CD4-positive, alpha-beta T cell treated with Interleukin-2 at 100 ng/mL for 4 hours (primary cell): ENCODE data around the gene SKA1.
"Not testable (repeated sequence)": the region's sequence is repeated elsewhere in the genome, so short reads cannot be mapped to it uniquely, and the experiment has no call there.

ENCODE experiments used
- DNase-seq: peaks from one replicate; pipeline ENCODE4 v3.0.0-alpha.2; 2020; ENCODE audit warnings: low spot score

The SKA1 gene

GRCh38 chr18:50395093-50395492, 20.2 kb downstream of the SKA1 start:
- no peak for DNase-seq

- no peak for DNase-seq
These were observed 21.3 kb downstream of the SKA1 start for GRCh38 chr18:50396005-50396660.

GRCh38 chr18:50397023-50397422, 22.2 kb downstream of the SKA1 start:
- no peak for DNase-seq

GRCh38 chr18:50398099-50398498, 23.3 kb downstream of the SKA1 start:
- DNase-seq = no peak

GRCh38 chr18:50398947-50399346, 24.1 kb downstream of the SKA1 start:
- DNase-seq = no peak

GRCh38 chr18:50399582-50399981, 24.7 kb downstream of the SKA1 start:
- no peak for DNase-seq

- DNase-seq = not testable (repeated sequence)
These were observed 25.6 kb downstream of the SKA1 start for GRCh38 chr18:50400438-50400837.

- DNase-seq = no peak
These were observed 26.4 kb downstream of the SKA1 start for GRCh38 chr18:50401295-50401694.

- DNase-seq = no peak
These were observed 27.0 kb downstream of the SKA1 start for GRCh38 chr18:50401888-50402287.

GRCh38 chr18:50404752-50405581, 30.1 kb downstream of the SKA1 start:
- DNase-seq = not testable (repeated sequence)

- no peak for DNase-seq
These were observed 30.9 kb downstream of the SKA1 start for GRCh38 chr18:50405582-50406271.

GRCh38 chr18:50409236-50409635, 34.4 kb downstream of the SKA1 start:
- no peak for DNase-seq

- DNase-seq = no peak
These were observed 35.2 kb downstream of the SKA1 start for GRCh38 chr18:50410008-50410407.

GRCh38 chr18:50410894-50411293, 36.0 kb downstream of the SKA1 start:
- no peak for DNase-seq

- DNase-seq = not testable (repeated sequence)
These were observed 42.0 kb downstream of the SKA1 start for GRCh38 chr18:50416832-50417231.

GRCh38 chr18:50417705-50418104, 42.9 kb downstream of the SKA1 start:
- not testable (repeated sequence) for DNase-seq

GRCh38 chr18:50418650-50419049, 43.8 kb downstream of the SKA1 start:
- DNase-seq = no peak

- no peak for DNase-seq
These were observed 47.5 kb downstream of the SKA1 start for GRCh38 chr18:50422286-50422898.

- no peak for DNase-seq
These were observed 50.2 kb downstream of the SKA1 start for GRCh38 chr18:50424877-50425690.

GRCh38 chr18:50427896-50428295, 53.0 kb downstream of the SKA1 start:
- no peak for DNase-seq

GRCh38 chr18:50428531-50429206, 53.8 kb downstream of the SKA1 start:
- no peak for DNase-seq
